ENCODE data around the gene UBE2U.

DNA sequence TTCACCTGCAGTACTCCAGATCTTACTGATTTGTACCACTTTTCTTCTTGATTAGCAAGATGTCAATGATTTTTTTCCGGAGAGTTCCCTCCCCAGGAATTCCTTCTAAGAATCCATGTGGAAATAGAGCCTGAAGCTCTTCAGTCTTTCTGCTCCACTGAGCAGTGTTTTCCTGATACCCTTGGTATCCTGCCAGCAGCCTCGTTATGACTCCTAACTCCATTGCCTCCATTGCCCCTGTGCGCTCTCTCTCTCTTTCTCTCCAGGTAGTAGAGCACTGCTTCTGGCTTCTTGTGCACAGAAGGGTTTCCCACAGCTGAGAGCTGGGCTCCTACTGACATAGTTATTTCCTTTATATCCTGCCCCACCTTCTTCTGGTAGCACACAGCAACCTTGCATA, 12.2 kb downstream of the UBE2U start:
- TF ChIP-seq REST (IDR thresholded peaks at IDR 0.05; ENCODE audit: low read depth, low read length): no peak
- TF ChIP-seq MXI1 (IDR thresholded peaks at IDR 0.05; ENCODE audit: low read depth, low read length): no peak
- no peak for TF ChIP-seq POLR2A (IDR thresholded peaks at IDR 0.05; ENCODE audit: low read depth, low read length)
- no peak for TF ChIP-seq NR2C2 (IDR thresholded peaks at IDR 0.05; ENCODE audit: borderline replicate concordance, control insufficient read depth, insufficient read length, low read depth)
- no peak for TF ChIP-seq POLR2AphosphoS5 (IDR thresholded peaks at IDR 0.05; ENCODE audit: low read length)
- TF ChIP-seq CTCF (IDR thresholded peaks at IDR 0.05 in 2 of 3, conservative IDR thresholded peaks at IDR 0.05 in 1 of 3; ENCODE audit: control insufficient read depth in 2 of 3, extremely low read depth in 1 of 3, insufficient read depth in 1 of 3, low read depth in 3 of 3, low read length in 3 of 3): no peak

Measured in GM12878 (cell line).